Activated T-cell treated with anti-CD3 and anti-CD28 coated beads, Interleukin-2, amount 50 U/mL, for 72 hours (primary cell): Measurements from ENCODE around the gene PWP2. TPM values are rescaled to one million over a fixed set of nuclear protein-coding genes. Genes with fewer than 3 reads are reported as not detected.
"Not testable (repeated sequence)": the region's sequence is repeated elsewhere in the genome, so short reads cannot be mapped to it uniquely, and the experiment has no call there.

Source experiments
- ATAC-seq, 2 donors: fragments of 150-1000 bp; cut with Tn5 transposase; replicated peaks in 1 of 2; 2 replicates each; pipeline ENCODE4 v1.10.0; 2021; ENCODE audit warnings: moderate library complexity in 2 of 2, mild to moderate bottlenecking in 1 of 2
- DNase-seq, 2 donors: peaks; one replicate each; pipeline ENCODE4 v3.0.0; 2021 to 2022; ENCODE audit warnings: mixed read lengths in 1 of 2
- H3K27ac Mint-ChIP-seq: one replicate; pipeline ENCODE4 v1.8.0; 2022; ENCODE audit warnings: mild to moderate bottlenecking, moderate library complexity, mixed read lengths
- H3K27me3 Mint-ChIP-seq: one replicate; pipeline ENCODE4 v1.8.0; 2022; ENCODE audit warnings: low read depth, mixed read lengths
- H3K36me3 Mint-ChIP-seq, 2 donors: one replicate each; pipeline ENCODE4 v1.8.0; 2022; ENCODE audit warnings: mixed read lengths in 2 of 2, mild to moderate bottlenecking in 1 of 2; ENCODE audit not compliant: insufficient read depth in 2 of 2
- H3K4me1 Mint-ChIP-seq: one replicate; pipeline ENCODE4 v1.8.0; 2022; ENCODE audit warnings: low read depth, mixed read lengths
- H3K4me3 Mint-ChIP-seq, 2 donors: one replicate each; pipeline ENCODE4 v1.8.0; 2022; ENCODE audit warnings: mild to moderate bottlenecking in 2 of 2, mixed read lengths in 2 of 2, moderate library complexity in 2 of 2
- H3K9me3 Mint-ChIP-seq, 2 donors: one replicate each; pipeline ENCODE4 v1.8.0; 2022; ENCODE audit warnings: mixed read lengths in 2 of 2
- total RNA-seq, 2 donors: library from RNA; stranded (reverse); gene quantifications; one replicate each; pipeline ENCODE4 v1.2.3, GENCODE V29; 2022

The PWP2 gene
- total RNA-seq, 2 donors from 2014 or later = 5.9 to 23.2 TPM

GRCh38 chr21:44170326-44170725, 63.1 kb downstream of the PWP2 start:
- ATAC-seq, H3K4me1 Mint-ChIP-seq, H3K9me3 Mint-ChIP-seq, H3K27ac Mint-ChIP-seq, DNase-seq, H3K4me3 Mint-ChIP-seq, H3K27me3 Mint-ChIP-seq, H3K36me3 Mint-ChIP-seq: not testable (repeated sequence)

GRCh38 chr21:44170863-44171262, 63.7 kb downstream of the PWP2 start:
- H3K9me3 Mint-ChIP-seq, H3K27ac Mint-ChIP-seq, H3K27me3 Mint-ChIP-seq, H3K4me1 Mint-ChIP-seq, DNase-seq, H3K36me3 Mint-ChIP-seq, H3K4me3 Mint-ChIP-seq: not testable (repeated sequence)
- peak in 1 of 2 donors; percentile 11 for ATAC-seq

GRCh38 chr21:44171962-44172572, 64.9 kb downstream of the PWP2 start:
- H3K4me1 Mint-ChIP-seq, H3K27ac Mint-ChIP-seq, H3K4me3 Mint-ChIP-seq, ATAC-seq, H3K9me3 Mint-ChIP-seq, H3K27me3 Mint-ChIP-seq, DNase-seq, H3K36me3 Mint-ChIP-seq: not testable (repeated sequence)

- ATAC-seq = peak in 1 of 2 donors; percentile 55
- not testable (repeated sequence) for H3K36me3 Mint-ChIP-seq, H3K27me3 Mint-ChIP-seq, H3K4me3 Mint-ChIP-seq, DNase-seq, H3K27ac Mint-ChIP-seq, H3K9me3 Mint-ChIP-seq, H3K4me1 Mint-ChIP-seq
These were observed 65.5 kb downstream of the PWP2 start for GRCh38 chr21:44172741-44173140.

- H3K27me3 Mint-ChIP-seq, H3K27ac Mint-ChIP-seq, H3K4me1 Mint-ChIP-seq, H3K9me3 Mint-ChIP-seq, H3K36me3 Mint-ChIP-seq, H3K4me3 Mint-ChIP-seq, ATAC-seq, DNase-seq: not testable (repeated sequence)
These were observed 68.0 kb downstream of the PWP2 start for GRCh38 chr21:44175189-44175588.

GRCh38 chr21:44176127-44176526, 68.9 kb downstream of the PWP2 start:
- H3K4me3 Mint-ChIP-seq, H3K4me1 Mint-ChIP-seq: not testable (repeated sequence)

More at GRCh38 chr21:44176127-44176526, 68.9 kb downstream of the PWP2 start:
- H3K27ac Mint-ChIP-seq, H3K9me3 Mint-ChIP-seq, ATAC-seq, H3K27me3 Mint-ChIP-seq, DNase-seq, H3K36me3 Mint-ChIP-seq: not testable (repeated sequence)

Other genes with a start within 250 kb of the PWP2 start
- gene AGPAT3, start 242.2 kb upstream of the PWP2 start, total RNA-seq = 10 to 100 TPM; 86.1 to 87.1 TPM
- 10 to 100 TPM; 53.5 to 72.6 TPM for gene TRAPPC10, start 95.1 kb upstream of the PWP2 start, total RNA-seq
- gene GATD3, start 26.3 kb downstream of the PWP2 start, total RNA-seq = 10 to 100 TPM; 12.7 to 35.3 TPM
- gene ICOSLG, start 133.5 kb downstream of the PWP2 start, total RNA-seq = 1 to 10 TPM; 2.6 to 3.2 TPM
- not detected for gene DNMT3L, start 154.5 kb downstream of the PWP2 start, total RNA-seq
- not detected for gene AIRE, start 178.5 kb downstream of the PWP2 start, total RNA-seq
- 100 to 1,000 TPM; 104 to 109 TPM for gene PFKL, start 192.7 kb downstream of the PWP2 start, total RNA-seq
- 10 to 100 TPM; 14.5 to 17.2 TPM for gene CFAP410, start 232.0 kb downstream of the PWP2 start, total RNA-seq
- gene TRPM2, start 246.2 kb downstream of the PWP2 start, total RNA-seq = 1 to 10 TPM; 2.4 to 3.2 TPM